ENCODE results near the gene PROZ. TPM values are rescaled to one million over a fixed set of nuclear protein-coding genes. Genes with fewer than 3 reads are reported as not detected.

PROZ gene
- total RNA-seq, 1 donor from 2014 or later, result not detected

DNA sequence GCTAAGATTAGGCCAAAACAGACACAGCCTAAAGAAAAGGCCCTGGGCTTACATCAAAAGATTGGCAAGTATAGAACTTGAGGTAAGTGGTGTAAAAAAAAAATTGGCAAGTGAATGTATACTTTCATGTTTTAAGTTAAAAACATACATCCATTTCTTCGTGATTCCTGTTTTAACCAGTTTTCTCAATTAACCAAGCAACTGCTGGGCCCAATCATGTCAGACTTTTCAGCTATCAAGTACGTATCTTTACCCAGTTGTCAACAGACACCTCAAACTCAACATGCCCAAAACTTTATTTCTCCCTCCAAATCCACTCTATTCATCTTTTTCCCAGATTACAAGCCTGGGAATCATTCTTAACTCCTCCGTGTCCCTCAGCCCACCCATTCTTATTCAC, 49.0 kb downstream of the PROZ start:
- DNase-seq (ENCODE audit: extremely low spot score, unreplicated experiment), result no peak
- peaks cover 40% of the 10 kb centered on the region for H3K4me1 Mint-ChIP-seq (ENCODE audit: unreplicated experiment)

DNA sequence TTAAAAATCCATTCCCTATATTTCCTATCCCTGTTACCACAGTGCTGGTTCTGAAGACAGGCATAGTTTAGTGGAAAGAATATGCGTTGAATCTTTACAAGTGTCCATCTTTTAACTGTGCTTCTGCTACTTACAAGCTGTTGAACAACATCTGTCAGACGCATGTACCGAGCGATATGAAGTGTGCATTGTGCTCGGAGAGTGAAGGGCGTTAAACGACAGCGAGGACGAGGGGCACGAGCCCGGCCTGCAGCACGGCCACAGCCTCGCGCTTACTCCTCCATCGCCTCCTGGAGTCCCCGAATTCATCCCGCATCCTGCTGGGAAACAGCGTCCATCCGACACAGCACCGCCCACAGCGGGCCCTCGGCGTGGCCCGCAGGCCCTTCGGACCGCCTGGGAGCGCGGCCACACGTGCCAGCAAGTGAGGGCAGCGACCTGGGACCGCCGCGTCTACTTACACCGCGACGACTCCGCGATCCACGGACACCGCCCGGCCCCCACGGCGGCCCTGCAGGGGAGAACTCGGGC, 49.5 kb downstream of the PROZ start:
- peaks cover 11% of the 10 kb centered on the region for H3K36me3 Mint-ChIP-seq
- no peaks in the 10 kb centered on the region for H3K27me3 Mint-ChIP-seq
- peak overlapping the region; percentile 91 for H3K27ac Mint-ChIP-seq
- H3K4me3 Mint-ChIP-seq, result peak overlapping the region; percentile 92
- peaks cover 35% of the 10 kb centered on the region for H3K4me1 Mint-ChIP-seq (ENCODE audit: unreplicated experiment)
- DNase-seq (ENCODE audit: extremely low spot score, unreplicated experiment), result no peak
- H3K9me3 Mint-ChIP-seq, result no peaks in the 10 kb centered on the region
- TF ChIP-seq, protein P1, sequence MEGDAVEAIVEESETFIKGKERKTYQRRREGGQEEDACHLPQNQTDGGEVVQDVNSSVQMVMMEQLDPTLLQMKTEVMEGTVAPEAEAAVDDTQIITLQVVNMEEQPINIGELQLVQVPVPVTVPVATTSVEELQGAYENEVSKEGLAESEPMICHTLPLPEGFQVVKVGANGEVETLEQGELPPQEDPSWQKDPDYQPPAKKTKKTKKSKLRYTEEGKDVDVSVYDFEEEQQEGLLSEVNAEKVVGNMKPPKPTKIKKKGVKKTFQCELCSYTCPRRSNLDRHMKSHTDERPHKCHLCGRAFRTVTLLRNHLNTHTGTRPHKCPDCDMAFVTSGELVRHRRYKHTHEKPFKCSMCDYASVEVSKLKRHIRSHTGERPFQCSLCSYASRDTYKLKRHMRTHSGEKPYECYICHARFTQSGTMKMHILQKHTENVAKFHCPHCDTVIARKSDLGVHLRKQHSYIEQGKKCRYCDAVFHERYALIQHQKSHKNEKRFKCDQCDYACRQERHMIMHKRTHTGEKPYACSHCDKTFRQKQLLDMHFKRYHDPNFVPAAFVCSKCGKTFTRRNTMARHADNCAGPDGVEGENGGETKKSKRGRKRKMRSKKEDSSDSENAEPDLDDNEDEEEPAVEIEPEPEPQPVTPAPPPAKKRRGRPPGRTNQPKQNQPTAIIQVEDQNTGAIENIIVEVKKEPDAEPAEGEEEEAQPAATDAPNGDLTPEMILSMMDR (conservative IDR thresholded peaks at IDR 0.05), result no peak

More for the DNA sequence above, 49.0 kb downstream of the PROZ start:
- TF ChIP-seq, protein P1 (conservative IDR thresholded peaks at IDR 0.05), result no peak
- Mint-ChIP-seq H3K4me3 (peak overlapping the region; percentile 92), H3K27me3 (no peaks in the 10 kb centered on the region), H3K36me3 (peaks cover 11% of the 10 kb centered on the region), H3K27ac (peak overlapping the region; percentile 91), H3K9me3 (no peaks in the 10 kb centered on the region)

DNA sequence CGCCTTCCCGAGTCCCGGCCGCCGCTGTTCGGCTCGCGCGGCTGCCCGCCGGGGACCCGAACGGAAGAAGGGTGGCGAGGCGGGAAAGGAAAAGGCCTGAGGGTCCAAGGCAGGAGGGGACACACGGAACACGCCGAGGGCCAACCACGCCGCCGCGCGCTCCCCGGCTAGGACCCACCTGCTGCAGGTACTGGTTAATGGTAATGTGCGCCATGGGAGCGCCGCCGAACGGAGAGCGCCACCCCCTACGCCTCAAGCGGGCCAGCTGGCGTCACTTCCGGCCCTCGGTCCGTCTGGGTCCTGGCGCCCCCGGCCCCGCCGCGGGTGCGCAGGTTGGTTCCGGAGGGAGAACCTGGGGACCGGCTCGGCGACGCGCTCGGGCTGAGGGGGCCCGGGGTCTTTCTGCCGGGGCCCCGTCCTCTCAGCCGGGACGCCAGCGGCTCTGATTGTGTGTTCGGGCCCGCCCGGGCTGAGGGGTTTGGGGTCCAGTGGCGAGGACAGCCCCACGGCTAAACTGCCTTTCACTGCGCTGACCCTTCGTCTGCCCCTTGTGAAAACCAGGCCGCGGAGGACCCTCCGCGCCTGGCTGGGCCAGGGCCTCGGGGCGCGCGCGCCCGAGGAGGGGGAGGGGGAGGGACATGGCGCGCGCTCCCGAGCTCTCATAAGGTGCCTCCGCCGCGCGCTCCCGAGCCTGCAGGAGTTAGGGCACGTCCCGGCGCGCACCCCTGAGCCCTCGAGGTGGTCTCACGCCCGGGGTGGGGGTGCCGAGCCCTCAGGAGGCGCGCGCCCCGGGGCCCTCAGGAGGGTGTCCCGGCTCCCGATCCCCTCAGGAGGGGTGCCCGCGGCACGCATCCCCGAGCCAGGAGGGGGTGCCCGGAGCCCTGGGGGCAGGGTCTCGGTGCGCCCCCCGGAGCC, 50.2 kb downstream of the PROZ start, which contains the start of gene PCID2:
Gene PCID2, minus strand, starts transcription at position 249 of the 915 bp plus-strand sequence. Its CDS starts 35 bp downstream, at position 214.
- Mint-ChIP-seq H3K27me3 (no peaks in the 10 kb centered on the region), H3K27ac (peak within 1 kb of the TSS; percentile 91), H3K4me1 (ENCODE audit: unreplicated experiment) (peaks cover 35% of the 10 kb centered on the region), H3K36me3 (peaks cover 11% of the 10 kb centered on the region), H3K9me3 (no peaks in the 10 kb centered on the region), H3K4me3 (peak within 1 kb of the TSS; percentile 92)
- peak; percentile 92 for DNase-seq (ENCODE audit: extremely low spot score, unreplicated experiment)
- TF ChIP-seq, protein P1 (conservative IDR thresholded peaks at IDR 0.05), result no peak

DNA sequence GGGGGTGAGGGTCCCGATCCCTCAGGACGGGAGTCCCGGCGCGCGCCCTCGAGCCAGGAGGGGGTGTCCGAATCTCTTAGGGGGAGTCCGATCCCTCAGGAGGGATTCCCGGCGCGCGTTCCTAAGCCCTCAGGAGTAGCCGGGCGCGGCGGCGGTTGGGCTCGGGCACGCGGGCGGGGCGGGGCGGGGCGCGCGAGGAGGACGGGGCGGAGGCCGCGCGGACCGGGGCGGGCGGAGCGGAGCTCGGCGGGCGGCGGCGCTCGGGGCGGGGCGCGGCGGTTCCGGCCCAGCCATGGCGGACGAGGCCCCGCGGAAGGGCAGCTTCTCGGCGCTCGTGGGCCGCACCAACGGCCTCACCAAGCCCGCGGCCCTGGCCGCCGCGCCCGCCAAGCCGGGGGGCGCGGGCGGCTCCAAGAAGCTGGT, 50.9 kb downstream of the PROZ start, which contains the start of gene CUL4A:
Gene CUL4A, plus strand, starts transcription at position 278 of the 423 bp plus-strand sequence. Its CDS starts 15 bp downstream, at position 293.
- no peak for DNase-seq (ENCODE audit: extremely low spot score, unreplicated experiment)
- H3K27me3 Mint-ChIP-seq, result no peaks in the 10 kb centered on the region
- no peaks in the 10 kb centered on the region for H3K9me3 Mint-ChIP-seq
- peaks cover 35% of the 10 kb centered on the region for H3K4me1 Mint-ChIP-seq (ENCODE audit: unreplicated experiment)
- peak within 1 kb of the TSS; percentile 92 for H3K4me3 Mint-ChIP-seq
- H3K27ac Mint-ChIP-seq, result peak within 1 kb of the TSS; percentile 93
- peaks cover 14% of the 10 kb centered on the region for H3K36me3 Mint-ChIP-seq
- TF ChIP-seq, protein P1 (conservative IDR thresholded peaks at IDR 0.05), result no peak

DNA sequence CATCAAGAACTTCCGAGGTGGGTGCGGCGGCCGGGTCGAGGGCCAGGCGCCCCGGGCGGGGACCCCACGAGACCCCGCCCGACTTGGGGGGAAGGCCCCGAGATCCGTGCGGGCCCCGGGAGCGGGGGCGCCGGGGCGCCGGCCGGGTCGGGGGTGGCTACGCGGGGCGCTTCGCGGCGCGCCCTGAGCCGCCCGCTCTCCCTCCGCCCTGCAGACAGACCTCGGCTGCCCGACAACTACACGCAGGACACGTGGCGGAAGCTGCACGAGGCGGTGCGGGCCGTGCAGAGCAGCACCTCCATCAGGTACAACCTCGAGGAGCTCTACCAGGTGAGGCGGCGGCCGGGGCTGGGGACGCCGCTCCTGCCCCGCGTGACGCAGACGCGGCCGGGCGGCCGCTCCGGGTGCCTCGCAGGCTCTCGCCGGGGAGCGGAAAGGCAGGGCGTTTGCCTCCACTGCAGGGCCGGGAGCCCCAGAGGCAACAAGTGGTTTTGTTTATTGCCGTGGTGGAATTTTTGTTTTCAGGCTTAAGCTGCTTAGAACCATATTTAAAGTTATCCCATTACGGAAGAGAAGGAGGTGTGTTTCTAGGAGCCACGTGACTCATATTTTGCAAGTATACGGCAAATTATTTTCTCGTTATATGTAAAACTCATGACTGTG, 51.4 kb downstream of the PROZ start:
- Mint-ChIP-seq H3K27me3 (no peaks in the 10 kb centered on the region), H3K4me1 (ENCODE audit: unreplicated experiment) (peaks cover 35% of the 10 kb centered on the region), H3K9me3 (no peaks in the 10 kb centered on the region), H3K27ac (peak overlapping the region; percentile 93), H3K4me3 (peak overlapping the region; percentile 92), H3K36me3 (peaks cover 14% of the 10 kb centered on the region)
- TF ChIP-seq, protein P1 (conservative IDR thresholded peaks at IDR 0.05), result peak; percentile 56
- DNase-seq (ENCODE audit: extremely low spot score, unreplicated experiment), result peak; percentile 79
